Measurements from ENCODE around the gene CASKIN1.

DNA sequence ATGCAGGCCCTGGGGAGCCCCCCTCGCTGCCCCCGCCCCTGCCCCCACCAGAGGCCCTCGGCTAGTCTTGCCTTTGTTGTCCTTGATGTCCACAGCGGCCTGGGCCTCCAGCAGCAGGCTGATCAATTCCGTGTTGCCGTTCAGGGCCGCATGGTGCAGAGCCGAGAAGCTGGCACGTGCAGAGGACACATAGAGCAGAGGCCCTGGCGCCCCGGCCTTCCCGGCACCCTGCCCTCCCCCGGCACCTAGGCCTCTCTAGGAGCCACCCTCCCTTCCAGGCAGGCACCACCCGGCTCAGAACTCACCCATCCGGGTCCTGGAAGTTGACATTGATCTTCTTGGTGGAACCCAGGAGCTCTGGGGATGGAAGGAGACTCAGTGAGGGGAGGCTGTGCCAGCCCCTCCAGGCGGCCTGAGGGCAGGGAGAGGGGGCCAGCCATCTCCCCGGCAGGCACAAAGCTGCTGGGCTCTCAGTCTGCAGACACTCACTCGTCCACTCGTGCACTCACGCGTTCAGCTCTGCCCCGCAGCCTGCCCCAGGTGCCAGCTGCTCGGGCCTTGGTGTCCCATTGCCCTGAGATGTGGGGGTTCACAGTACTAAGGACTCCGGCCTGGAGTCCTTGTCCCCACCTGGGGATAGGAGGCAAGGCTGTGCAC lies 6.3 kb downstream of the CASKIN1 start:
- TF ChIP-seq CTCF (IDR thresholded peaks at IDR 0.05) (no peak), POLR2A (IDR thresholded peaks at IDR 0.05) (no peak)
